ENCODE measurements around the gene DSCAML1.

Gene DSCAML1

DNA sequence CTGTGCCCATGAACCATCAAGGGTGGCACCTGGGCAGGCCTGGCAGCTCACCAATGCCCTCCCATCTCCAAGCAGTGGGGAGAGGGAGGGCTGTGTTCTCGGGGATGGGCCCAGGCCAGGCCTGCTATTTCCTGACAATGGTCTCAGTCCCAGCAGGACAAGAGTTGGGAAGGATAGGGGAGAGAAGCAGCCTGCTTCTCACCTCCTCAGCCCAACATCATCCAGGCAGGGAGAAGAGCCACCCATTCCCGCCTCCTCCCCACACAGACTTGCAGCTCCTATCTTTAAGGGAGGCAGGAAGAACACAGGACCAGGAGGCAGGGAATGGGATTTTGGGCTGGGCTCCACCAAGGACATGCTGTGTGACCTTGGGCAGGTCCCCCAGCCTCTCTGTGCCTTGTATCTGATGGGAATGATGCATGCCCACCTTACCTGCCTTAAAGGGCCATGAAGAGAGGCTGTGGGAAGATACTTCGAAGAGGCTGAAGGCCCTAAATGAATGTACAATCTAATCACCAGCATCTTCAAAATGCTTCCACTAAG lies 108.7 kb downstream of the DSCAML1 start:
- no peak for DNase-seq

GRCh38 chr11:117687776-117688175 lies 109.2 kb downstream of the DSCAML1 start:
- DNase-seq, result no peak

GRCh38 chr11:117686711-117687110 lies 110.3 kb downstream of the DSCAML1 start:
- DNase-seq, result no peak

DNA sequence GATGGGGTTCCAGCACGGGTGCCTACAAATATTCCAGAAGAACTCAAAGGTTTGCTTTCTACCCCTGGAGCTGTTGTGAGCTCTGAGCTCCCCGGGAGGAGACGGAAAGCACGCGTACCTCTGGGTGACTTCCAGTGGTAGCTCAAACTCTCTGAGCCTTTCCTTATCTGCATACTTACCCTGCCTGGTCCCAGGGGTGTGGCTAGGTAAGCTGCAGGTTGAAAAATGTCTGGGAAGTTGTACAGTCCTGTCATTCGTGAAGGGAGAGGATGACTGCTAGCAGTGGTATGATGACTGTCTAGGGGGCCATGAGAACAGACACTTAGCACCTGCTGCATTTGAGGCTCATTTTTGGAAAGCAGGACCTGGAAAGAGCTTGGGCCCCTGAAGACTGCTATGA lies 111.5 kb downstream of the DSCAML1 start:
- DNase-seq, result no peak

DNA sequence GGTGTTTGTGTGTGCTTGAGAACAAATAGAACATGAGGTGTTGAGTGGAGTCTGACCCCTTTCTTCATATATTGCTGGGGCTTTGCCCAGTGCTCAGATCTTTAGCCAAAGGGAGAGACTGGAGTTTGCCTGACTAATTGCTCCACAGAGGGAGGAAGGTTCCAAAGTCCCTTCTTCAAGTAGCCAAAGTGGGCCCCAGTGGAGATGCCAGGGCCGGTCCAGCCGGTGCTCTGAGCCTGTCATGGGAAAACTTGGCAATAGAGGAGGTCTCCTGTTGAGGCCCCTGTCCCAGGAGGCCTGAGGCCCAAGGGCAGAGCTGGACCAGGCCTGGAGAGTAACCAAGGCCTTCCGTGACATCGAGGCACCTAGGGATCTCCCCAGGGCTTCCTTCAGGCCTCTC lies 112.3 kb downstream of the DSCAML1 start:
- no peak for DNase-seq

GRCh38 chr11:117684111-117684510 lies 112.9 kb downstream of the DSCAML1 start:
- DNase-seq, result no peak

- DNase-seq, result no peak
Observed at GRCh38 chr11:117681438-117681837, 115.6 kb downstream of the DSCAML1 start.

DNA sequence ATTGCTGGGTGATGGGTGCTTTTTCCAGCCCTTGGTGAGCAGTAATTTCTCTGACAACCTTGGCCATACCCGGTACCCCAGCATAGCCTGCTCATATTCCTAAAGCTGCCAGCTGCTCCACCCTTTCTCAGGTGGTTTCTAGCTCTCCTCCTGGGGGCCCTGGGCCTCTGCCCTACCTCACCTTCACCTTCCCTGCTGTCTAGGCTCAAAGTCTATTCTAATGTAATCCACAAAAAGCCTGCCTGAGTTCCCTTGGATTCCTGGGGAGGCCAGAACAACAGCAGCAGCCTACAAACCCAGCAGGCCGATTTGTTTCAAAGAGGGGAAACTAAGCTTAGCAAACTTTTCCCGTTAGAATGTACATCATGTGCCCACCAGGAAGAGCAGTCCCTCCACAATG lies 117.6 kb downstream of the DSCAML1 start:
- no peak for DNase-seq

DNA sequence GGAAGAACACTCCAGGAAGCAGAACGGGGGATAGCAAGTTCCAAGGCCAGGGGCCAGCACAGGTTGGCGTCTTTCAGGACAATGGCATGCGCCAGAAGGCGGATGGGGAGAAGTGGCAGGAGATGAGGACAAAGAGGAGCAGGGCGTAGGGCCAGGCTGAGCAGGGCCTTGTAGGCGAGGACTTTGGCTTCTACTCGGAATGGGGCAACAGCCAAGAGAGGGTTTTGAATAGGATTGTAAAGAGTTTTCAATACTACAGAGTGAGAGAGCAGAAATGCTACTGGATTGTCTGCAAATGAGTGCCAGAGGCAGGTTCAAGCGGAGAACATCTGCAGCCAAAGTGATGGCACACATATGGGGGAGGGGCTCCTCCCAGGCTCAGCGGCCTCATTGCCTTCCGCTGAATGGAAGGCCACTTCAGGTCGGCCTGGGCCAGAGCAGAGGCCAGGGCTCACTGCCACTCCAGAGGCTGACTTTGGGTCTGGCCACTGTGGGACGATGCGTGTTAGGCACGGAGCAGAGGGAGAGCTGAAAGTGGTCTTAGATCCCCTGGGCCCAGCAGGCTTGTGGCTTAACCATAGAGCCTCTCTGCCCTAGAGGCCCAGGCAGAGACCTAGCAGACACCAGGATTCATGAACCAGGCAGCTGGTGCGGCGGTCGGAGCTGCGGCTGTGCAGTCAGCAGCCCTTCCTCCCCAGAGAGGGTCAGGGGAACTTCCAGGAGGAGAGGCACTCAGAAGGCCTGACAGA lies 118.2 kb downstream of the DSCAML1 start:
- no peak for DNase-seq

GRCh38 chr11:117677729-117678310 lies 119.2 kb downstream of the DSCAML1 start:
- no peak for DNase-seq

DNA sequence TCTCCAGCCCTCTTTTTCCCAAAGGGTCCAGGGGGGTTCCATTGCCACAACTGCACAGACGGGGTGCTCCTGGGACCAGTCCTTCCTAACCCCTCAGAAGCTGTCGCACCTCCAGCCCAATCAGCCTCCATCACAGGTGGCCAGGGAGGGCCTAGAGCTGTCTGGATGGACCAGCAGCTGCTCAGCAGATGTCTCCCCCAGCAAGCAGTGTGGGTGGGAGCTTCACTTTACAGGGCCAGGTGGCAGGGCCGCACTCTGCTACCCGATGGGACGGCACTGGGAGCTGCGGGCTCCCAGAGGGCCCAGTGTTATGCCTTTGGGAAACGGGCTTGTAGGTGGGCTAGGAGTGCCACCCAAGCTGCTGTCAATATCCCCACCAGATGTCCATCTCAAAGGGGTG lies 120.5 kb downstream of the DSCAML1 start:
- no peak for DNase-seq

GRCh38 chr11:117673602-117674001 lies 123.4 kb downstream of the DSCAML1 start:
- no peak for DNase-seq

DNA sequence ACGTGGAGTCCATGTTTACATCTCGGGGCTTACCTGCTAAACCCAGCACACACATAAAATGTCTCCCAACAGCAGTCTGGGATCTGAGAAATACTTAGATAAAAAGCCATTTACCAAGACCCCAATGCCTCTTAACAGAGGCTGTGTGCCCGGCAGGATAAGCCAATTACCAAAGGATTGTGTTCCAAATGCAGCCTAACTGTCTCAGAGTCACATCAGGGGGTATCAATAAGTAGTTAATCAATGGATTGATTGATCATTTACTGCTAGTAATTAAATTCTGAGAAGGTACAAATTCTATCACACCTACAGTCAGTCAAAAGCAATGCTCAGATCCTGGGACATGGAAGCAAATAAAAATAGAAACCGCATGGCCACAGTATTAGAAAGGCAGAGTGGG lies 125.6 kb downstream of the DSCAML1 start:
- no peak for DNase-seq

DNA sequence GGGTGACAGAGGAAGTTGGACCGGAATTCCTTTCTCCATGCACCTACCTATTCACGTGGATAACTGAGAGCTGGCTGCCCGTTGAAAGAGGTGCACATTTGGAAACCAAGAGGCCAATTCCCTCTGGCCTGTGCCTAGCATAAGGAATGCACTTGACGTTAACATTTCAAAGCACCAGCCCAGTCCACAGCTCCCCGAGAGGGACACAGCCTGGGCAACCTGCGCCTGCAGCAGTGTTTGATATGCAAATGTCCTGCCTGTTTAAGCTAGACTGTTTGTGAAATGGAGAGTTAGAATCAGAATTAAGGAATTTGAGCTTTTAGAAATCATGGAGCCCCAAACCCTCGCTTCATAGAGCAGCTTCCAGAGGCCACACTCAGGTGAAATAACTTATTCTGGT lies 126.1 kb downstream of the DSCAML1 start:
- DNase-seq, result no peak

GRCh38 chr11:117670443-117670842 lies 126.6 kb downstream of the DSCAML1 start:
- no peak for DNase-seq

GRCh38 chr11:117669616-117670015 lies 127.4 kb downstream of the DSCAML1 start:
- no peak for DNase-seq

DNA sequence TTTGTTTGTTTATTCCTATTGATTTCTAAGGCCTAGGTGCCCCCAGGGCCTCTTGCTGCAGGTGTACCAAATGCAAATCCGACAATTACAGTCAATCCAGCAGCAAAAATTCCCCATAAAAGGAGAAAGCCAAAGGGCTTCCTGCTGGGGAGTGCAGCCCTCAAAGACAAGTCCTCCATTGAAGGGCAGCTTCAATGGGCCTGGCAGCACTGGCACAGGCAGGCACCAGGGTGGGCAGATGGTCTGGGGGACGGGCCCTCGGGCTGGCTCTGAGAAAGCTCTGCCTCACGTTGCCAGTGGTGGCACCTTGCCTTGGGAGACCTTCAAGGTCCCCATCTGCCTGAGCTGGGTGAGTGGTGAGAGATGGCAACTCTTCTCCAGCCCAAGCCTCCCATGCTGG lies 128.0 kb downstream of the DSCAML1 start:
- no peak for DNase-seq

DNA sequence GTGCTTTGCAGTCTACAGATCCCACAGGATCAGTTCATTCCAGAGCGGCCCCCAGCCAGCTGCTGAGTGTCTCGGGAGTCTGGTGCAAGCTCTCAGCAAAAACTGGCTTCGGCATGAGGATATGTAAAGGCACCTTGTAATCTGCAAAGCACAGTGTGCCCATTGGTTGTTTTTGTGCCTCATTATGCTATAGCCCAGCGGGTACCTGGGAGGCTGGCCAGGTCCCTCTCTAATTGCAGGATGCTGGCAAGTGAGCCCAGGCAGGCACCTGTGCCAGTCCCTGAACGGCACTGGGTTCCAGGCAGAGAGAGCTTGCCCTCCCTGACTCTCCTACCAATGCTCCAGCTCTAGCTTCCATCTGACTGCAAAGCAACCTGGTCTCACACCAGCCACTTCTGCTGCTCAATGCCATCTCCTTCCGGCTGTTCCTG lies 128.7 kb downstream of the DSCAML1 start:
- DNase-seq, result no peak

- DNase-seq, result no peak
Observed at GRCh38 chr11:117664897-117665296, 132.1 kb downstream of the DSCAML1 start.

GRCh38 chr11:117663821-117664220 lies 133.2 kb downstream of the DSCAML1 start:
- DNase-seq, result no peak

- DNase-seq, result no peak
Observed at GRCh38 chr11:117663414-117663813, 133.6 kb downstream of the DSCAML1 start.

DNA sequence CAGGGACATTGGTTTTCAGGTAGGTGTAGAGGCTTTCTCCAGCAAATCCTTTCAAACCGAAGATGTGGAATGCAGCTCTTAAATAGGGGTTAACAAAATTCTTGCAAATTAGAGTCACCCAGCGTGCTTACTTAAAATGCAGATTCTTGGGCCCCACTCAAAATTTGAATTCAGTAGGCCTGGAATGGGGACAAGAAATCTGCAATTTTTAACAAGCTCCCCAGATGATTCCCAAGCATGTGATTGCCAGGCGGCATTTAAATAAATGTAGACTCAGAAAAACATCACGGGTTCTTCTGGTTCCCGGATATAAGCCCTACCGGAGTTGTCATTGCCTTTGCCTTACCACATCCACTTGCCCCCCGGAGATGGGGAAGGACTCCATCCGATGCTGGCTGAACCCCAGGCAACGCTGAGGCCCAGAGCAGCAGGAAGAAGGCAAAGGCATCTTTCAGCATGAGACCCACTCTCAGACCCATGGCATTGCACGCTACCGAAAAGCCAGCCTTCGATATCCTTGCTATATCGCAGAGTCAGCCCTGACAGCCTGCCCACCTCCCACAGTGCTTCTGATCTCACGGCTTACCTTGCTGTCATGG lies 134.2 kb downstream of the DSCAML1 start:
- DNase-seq, result no peak

- DNase-seq, result no peak
Observed at GRCh38 chr11:117662255-117662654, 134.8 kb downstream of the DSCAML1 start.

DNA sequence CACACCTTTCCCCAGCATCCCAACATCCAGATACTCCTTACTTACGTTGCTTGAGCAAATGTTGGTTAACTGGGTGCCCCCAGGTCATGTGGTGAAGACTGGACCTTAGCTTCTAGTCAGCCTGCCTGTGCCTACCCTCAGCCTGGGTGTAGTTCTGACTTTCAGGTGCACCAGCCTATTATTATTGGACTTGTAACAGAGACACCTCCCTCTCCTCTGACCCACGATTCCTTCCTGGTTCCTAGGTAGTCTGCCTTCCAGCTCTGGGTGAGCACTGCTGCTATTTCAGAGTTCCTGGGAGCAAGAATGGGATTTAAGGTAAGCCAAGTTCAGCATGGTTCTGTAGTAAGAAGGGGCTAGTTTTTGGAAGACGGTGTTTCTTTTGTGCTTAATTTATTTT lies 138.2 kb downstream of the DSCAML1 start:
- no peak for DNase-seq
